HEK293 (cell line): Measurements from ENCODE around the gene ZDHHC14.

ENCODE experiments used
- CTCF ChIA-PET: fragments of 350-600 bp; formaldehyde crosslinking; extraction: SDS; loops from one replicate; lab custom pipeline; 2021; ENCODE audit warnings: antibody characterized with exemption; lab: Yijun Ruan, JAX
- POLR2A ChIA-PET: fragments of 300-600 bp; formaldehyde crosslinking; extraction: SDS; loops from one replicate; lab custom pipeline; 2020; ENCODE audit warnings: antibody characterized with exemption, inconsistent platforms; lab: Yijun Ruan, JAX
- H3K27ac ChIP-seq: fragments of 200-500 bp; sonication (Bioruptor generic); 2 replicates; pipeline ENCODE4 v1.5.1; 2014; ENCODE audit warnings: low read depth, low read length, control low read depth, inconsistent platforms; ENCODE audit errors: extremely low read depth
- H3K36me3 ChIP-seq, 2 experiments: fragments of 200-500 bp in 1 of 2; sonication (Bioruptor generic) in 1 of 2; 1 replicate in 1 of 2; 2 replicates in 1 of 2; pipeline ENCODE4 v1.5.1; 2014 to 2017; ENCODE audit warnings: inconsistent platforms in 2 of 2, low read length in 2 of 2; ENCODE audit not compliant: control insufficient read depth in 2 of 2, insufficient read depth in 1 of 2
- H3K4me1 ChIP-seq: fragments of 200-500 bp; sonication (Bioruptor generic); 2 replicates; pipeline ENCODE4 v1.5.1; 2014; ENCODE audit warnings: mild to moderate bottlenecking, low read length, inconsistent platforms; ENCODE audit not compliant: control insufficient read depth, insufficient read depth
- H3K4me3 ChIP-seq: 2 replicates; pipeline ENCODE4 v1.5.1; 2011; ENCODE audit warnings: low read depth, mild to moderate bottlenecking, control low read depth, low read length, moderate library complexity
- H3K9me3 ChIP-seq: fragments of 200-500 bp; sonication (Bioruptor generic); 2 replicates; pipeline ENCODE4 v1.5.1; 2014; ENCODE audit warnings: low read depth, low read length, inconsistent platforms; ENCODE audit not compliant: control insufficient read depth, insufficient read depth
- CTCF ChIP-seq: fragments of 450-650 bp; formaldehyde crosslinking; IDR thresholded peaks from 2 replicates; pipeline ENCODE4 v1.5.1; 2016; ENCODE audit warnings: missing biosample characterization, missing genetic modification characterization
- GFI1B ChIP-seq: fragments of 450-650 bp; formaldehyde crosslinking; IDR thresholded peaks from 2 replicates; pipeline ENCODE4 v1.5.1; 2016; ENCODE audit warnings: missing biosample characterization, missing genetic modification characterization
- GLIS1 ChIP-seq: fragments of 450-650 bp; formaldehyde crosslinking; IDR thresholded peaks from 2 replicates; pipeline ENCODE4 v1.5.1; 2016; ENCODE audit warnings: missing biosample characterization, missing genetic modification characterization
- GLIS2 ChIP-seq: fragments of 450-650 bp; formaldehyde crosslinking; IDR thresholded peaks from 2 replicates; pipeline ENCODE4 v1.5.1; 2016; ENCODE audit warnings: missing biosample characterization, missing genetic modification characterization
- KLF9 ChIP-seq: fragments of 450-650 bp; formaldehyde crosslinking; IDR thresholded peaks from 2 replicates; pipeline ENCODE4 v1.5.1; 2016; ENCODE audit warnings: missing biosample characterization, missing genetic modification characterization, low read depth
- ZBTB20 ChIP-seq: fragments of 450-650 bp; formaldehyde crosslinking; IDR thresholded peaks from 2 replicates; pipeline ENCODE4 v1.5.1; 2016; ENCODE audit warnings: missing biosample characterization, missing genetic modification characterization
- ZBTB8A ChIP-seq: fragments of 450-650 bp; formaldehyde crosslinking; IDR thresholded peaks from 2 replicates; pipeline ENCODE4 v1.5.1; 2016; ENCODE audit warnings: missing biosample characterization, missing genetic modification characterization
- ZEB2 ChIP-seq: fragments of 450-650 bp; formaldehyde crosslinking; IDR thresholded peaks from 2 replicates; pipeline ENCODE4 v1.5.1; 2016; ENCODE audit warnings: missing biosample characterization, missing genetic modification characterization
- ZFP3 ChIP-seq: fragments of 450-650 bp; formaldehyde crosslinking; IDR thresholded peaks from 2 replicates; pipeline ENCODE4 v1.5.1; 2016; ENCODE audit warnings: low read depth, missing biosample characterization, missing genetic modification characterization
- ZIC2 ChIP-seq: fragments of 450-650 bp; formaldehyde crosslinking; IDR thresholded peaks from 2 replicates; pipeline ENCODE4 v1.5.1; 2016; ENCODE audit warnings: missing biosample characterization, missing genetic modification characterization
- ZNF10 ChIP-seq: fragments of 450-650 bp; formaldehyde crosslinking; IDR thresholded peaks from 2 replicates; pipeline ENCODE4 v1.5.1; 2017; ENCODE audit warnings: missing biosample characterization, missing genetic modification characterization
- ZNF112 ChIP-seq: fragments of 450-650 bp; formaldehyde crosslinking; IDR thresholded peaks from 2 replicates; pipeline ENCODE4 v1.5.0; 2017; ENCODE audit warnings: missing biosample characterization, missing genetic modification characterization
- ZNF335 ChIP-seq: fragments of 450-650 bp; formaldehyde crosslinking; conservative IDR thresholded peaks from 2 replicates; pipeline ENCODE4 v1.5.1; 2016; ENCODE audit warnings: missing biosample characterization, missing genetic modification characterization
- ZNF341 ChIP-seq: fragments of 450-650 bp; formaldehyde crosslinking; IDR thresholded peaks from 2 replicates; pipeline ENCODE4; 2016; ENCODE audit warnings: low read depth, missing biosample characterization, missing genetic modification characterization
- ZNF600 ChIP-seq: fragments of 450-650 bp; formaldehyde crosslinking; IDR thresholded peaks from 2 replicates; pipeline ENCODE4 v1.5.1; 2016; ENCODE audit warnings: missing biosample characterization, missing genetic modification characterization
- ZNF660 ChIP-seq: fragments of 450-650 bp; IDR thresholded peaks from 2 replicates; pipeline ENCODE4 v1.5.1; 2018; ENCODE audit warnings: missing biosample characterization, mild to moderate bottlenecking, missing genetic modification characterization
- ZNF701 ChIP-seq: fragments of 450-650 bp; formaldehyde crosslinking; IDR thresholded peaks from 2 replicates; pipeline ENCODE4 v1.5.1; 2016; ENCODE audit warnings: missing biosample characterization, missing genetic modification characterization
- ZNF777 ChIP-seq: fragments of 450-650 bp; formaldehyde crosslinking; IDR thresholded peaks from 2 replicates; pipeline ENCODE4 v1.5.1; 2017; ENCODE audit warnings: missing biosample characterization, missing genetic modification characterization, borderline replicate concordance
- TF ChIP-seq, protein P1 (sequence below): fragments of 450-650 bp; formaldehyde crosslinking; IDR thresholded peaks from 2 replicates; pipeline ENCODE4 v1.5.1; 2016; ENCODE audit warnings: missing biosample characterization, missing genetic modification characterization
- TF ChIP-seq, protein P2 (sequence below): fragments of 450-650 bp; formaldehyde crosslinking; IDR thresholded peaks from 2 replicates; pipeline ENCODE4 v1.5.1; 2016; ENCODE audit warnings: missing biosample characterization, missing genetic modification characterization

The ZDHHC14 gene

DNA sequence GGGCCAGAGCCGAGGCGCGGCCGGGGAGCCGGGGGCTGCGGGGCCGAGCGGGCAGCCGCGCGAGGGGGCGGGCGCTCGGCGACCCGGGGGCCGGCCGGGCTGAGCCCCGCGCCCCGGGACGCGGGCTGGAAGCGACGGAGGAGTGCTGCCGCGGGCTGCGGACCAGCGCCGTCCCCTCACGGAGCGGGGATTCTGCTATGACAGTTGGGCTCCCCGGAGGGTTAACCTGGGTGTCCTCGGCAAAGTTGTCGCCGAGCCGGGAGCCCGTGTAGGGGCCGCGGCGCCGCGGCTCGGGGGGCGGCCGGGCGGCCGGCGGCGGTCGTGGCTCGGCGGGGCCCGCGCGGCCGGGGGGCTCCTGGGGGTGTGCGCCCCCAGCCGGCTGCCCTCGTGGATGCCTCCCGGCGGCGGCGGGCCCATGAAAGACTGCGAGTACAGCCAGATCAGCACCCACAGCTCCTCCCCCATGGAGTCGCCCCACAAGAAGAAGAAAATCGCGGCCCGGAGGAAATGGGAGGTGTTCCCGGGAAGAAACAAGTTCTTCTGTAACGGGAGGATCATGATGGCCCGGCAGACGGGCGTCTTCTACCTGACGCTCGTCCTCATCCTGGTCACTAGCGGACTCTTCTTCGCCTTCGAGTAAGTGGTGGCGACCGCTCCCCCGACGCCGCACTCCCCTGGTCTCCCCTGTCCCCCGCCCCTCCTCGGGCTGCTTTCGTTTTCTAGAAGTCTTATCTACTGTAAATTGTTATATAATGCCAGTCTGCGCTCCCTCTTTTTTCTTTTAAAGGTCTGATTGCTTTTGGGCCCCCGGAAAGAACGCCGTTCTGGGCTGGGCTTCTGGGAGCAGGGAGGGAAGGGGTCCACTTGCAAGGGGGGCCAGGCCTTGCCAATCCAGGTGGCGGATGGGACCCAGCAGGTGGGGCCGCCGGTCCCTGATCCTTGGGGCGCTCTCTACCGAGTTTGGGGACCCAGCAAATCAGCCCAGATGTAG is 936 bp downstream of the ZDHHC14 start:
- ChIA-PET CTCF (interaction anchor here (0.6 to 1.0 kb wide), 2 partner anchors 287 to 375 kb away, joined by 3 read pairs; no protein-coding TSS in a partner anchor), POLR2A (no interaction called here)
- TF ChIP-seq GLIS2 (peak; percentile 78), ZNF777 (tag by site-specific recombination) (peak; percentile 61; the same call in 1 of the 2 replicates), ZNF335 (tag by site-specific recombination) (peak; percentile 62), ZBTB8A (tag by site-specific recombination) (peak; percentile 52), KLF9 (tag by site-specific recombination) (peak; percentile 10; the same call in 1 of the 2 replicates), ZIC2 (tag by site-specific recombination) (peak; percentile 48), GLIS1 (peak; percentile 55), ZEB2 (tag by site-specific recombination) (0 out of 2 replicates have a peak, but pooled peaks have one; percentile 42), ZNF10 (tag by site-specific recombination) (0 out of 2 replicates have a peak, but pooled peaks have one; percentile 23), CTCF (peak; percentile 24; the same call in 1 of the 2 replicates), ZNF660 (tag by site-specific recombination) (0 out of 2 replicates have a peak, but pooled peaks have one; percentile 34), GFI1B (no peak), ZFP3 (tag by site-specific recombination) (no peak), ZNF600 (peak; percentile 30; the same call in 1 of the 2 replicates), ZBTB20 (tag by site-specific recombination) (peak; percentile 11; the same call in 1 of the 2 replicates), ZNF701 (tag by site-specific recombination) (no peak), ZNF112 (tag by site-specific recombination) (no peak), ZNF341 (tag by site-specific recombination) (0 out of 2 replicates have a peak, but pooled peaks have one; percentile 29)
- TF ChIP-seq, protein P1, sequence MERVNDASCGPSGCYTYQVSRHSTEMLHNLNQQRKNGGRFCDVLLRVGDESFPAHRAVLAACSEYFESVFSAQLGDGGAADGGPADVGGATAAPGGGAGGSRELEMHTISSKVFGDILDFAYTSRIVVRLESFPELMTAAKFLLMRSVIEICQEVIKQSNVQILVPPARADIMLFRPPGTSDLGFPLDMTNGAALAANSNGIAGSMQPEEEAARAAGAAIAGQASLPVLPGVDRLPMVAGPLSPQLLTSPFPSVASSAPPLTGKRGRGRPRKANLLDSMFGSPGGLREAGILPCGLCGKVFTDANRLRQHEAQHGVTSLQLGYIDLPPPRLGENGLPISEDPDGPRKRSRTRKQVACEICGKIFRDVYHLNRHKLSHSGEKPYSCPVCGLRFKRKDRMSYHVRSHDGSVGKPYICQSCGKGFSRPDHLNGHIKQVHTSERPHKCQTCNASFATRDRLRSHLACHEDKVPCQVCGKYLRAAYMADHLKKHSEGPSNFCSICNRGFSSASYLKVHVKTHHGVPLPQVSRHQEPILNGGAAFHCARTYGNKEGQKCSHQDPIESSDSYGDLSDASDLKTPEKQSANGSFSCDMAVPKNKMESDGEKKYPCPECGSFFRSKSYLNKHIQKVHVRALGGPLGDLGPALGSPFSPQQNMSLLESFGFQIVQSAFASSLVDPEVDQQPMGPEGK (tag by site-specific recombination), result 0 out of 2 replicates have a peak, but pooled peaks have one; percentile 38
- TF ChIP-seq, protein P2, sequence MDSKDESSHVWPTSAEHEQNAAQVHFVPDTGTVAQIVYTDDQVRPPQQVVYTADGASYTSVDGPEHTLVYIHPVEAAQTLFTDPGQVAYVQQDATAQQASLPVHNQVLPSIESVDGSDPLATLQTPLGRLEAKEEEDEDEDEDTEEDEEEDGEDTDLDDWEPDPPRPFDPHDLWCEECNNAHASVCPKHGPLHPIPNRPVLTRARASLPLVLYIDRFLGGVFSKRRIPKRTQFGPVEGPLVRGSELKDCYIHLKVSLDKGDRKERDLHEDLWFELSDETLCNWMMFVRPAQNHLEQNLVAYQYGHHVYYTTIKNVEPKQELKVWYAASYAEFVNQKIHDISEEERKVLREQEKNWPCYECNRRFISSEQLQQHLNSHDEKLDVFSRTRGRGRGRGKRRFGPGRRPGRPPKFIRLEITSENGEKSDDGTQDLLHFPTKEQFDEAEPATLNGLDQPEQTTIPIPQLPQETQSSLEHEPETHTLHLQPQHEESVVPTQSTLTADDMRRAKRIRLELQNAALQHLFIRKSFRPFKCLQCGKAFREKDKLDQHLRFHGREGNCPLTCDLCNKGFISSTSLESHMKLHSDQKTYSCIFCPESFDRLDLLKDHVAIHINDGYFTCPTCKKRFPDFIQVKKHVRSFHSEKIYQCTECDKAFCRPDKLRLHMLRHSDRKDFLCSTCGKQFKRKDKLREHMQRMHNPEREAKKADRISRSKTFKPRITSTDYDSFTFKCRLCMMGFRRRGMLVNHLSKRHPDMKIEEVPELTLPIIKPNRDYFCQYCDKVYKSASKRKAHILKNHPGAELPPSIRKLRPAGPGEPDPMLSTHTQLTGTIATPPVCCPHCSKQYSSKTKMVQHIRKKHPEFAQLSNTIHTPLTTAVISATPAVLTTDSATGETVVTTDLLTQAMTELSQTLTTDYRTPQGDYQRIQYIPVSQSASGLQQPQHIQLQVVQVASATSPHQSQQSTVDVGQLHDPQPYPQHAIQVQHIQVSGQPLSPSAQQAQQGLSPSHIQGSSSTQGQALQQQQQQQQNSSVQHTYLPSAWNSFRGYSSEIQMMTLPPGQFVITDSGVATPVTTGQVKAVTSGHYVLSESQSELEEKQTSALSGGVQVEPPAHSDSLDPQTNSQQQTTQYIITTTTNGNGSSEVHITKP (tag by site-specific recombination), result peak; percentile 56
- Histone ChIP-seq H3K4me1 (peaks cover 7% of the 10 kb centered on the region; the same call in 1 of the 2 replicates), H3K27ac (peak overlapping the region; percentile 70; the same call in 1 of the 2 replicates), H3K36me3 (no peaks in the 10 kb centered on the region), H3K4me3 (peak overlapping the region; percentile 80), H3K9me3 (no peaks in the 10 kb centered on the region)
